Measurements from ENCODE around the gene CMTM1.

CMTM1 gene

GRCh38 chr16:66523861-66524354, 42.3 kb upstream of the CMTM1 start:
- no peaks in the 10 kb centered on the region for H3K9me2 ChIP-seq (replicated peaks; ENCODE audit: insufficient read depth, low read length)
- H3K4me3 ChIP-seq (ENCODE audit: low read length), result no peak overlapping the region
- TF ChIP-seq EZH2phosphoT487 (IDR thresholded peaks at IDR 0.05; ENCODE audit: low read length) (no peak), EZH2 (optimal IDR thresholded peaks at IDR 0.05; ENCODE audit: low read depth, low read length) (no peak)
- TF ChIP-seq, protein P1, sequence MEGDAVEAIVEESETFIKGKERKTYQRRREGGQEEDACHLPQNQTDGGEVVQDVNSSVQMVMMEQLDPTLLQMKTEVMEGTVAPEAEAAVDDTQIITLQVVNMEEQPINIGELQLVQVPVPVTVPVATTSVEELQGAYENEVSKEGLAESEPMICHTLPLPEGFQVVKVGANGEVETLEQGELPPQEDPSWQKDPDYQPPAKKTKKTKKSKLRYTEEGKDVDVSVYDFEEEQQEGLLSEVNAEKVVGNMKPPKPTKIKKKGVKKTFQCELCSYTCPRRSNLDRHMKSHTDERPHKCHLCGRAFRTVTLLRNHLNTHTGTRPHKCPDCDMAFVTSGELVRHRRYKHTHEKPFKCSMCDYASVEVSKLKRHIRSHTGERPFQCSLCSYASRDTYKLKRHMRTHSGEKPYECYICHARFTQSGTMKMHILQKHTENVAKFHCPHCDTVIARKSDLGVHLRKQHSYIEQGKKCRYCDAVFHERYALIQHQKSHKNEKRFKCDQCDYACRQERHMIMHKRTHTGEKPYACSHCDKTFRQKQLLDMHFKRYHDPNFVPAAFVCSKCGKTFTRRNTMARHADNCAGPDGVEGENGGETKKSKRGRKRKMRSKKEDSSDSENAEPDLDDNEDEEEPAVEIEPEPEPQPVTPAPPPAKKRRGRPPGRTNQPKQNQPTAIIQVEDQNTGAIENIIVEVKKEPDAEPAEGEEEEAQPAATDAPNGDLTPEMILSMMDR (IDR thresholded peaks at IDR 0.05; ENCODE audit: low read length), result no peak
- peak; percentile 90 for DNase-seq
- H3K27ac ChIP-seq (ENCODE audit: low read length), result peak overlapping the region; percentile 92
- no peaks in the 10 kb centered on the region for H3K9me3 ChIP-seq (replicated peaks; ENCODE audit: insufficient read depth, low read length)
- H3K79me2 ChIP-seq (ENCODE audit: low read length), result peaks cover 17% of the 10 kb centered on the region
- H3K4me2 ChIP-seq (ENCODE audit: low read depth, low read length), result peak overlapping the region; percentile 77; the same call in 1 of the 2 replicates
- peaks cover 72% of the 10 kb centered on the region for H3K4me1 ChIP-seq (ENCODE audit: low read length)
- peak overlapping the region; percentile 66 for H3K9ac ChIP-seq (ENCODE audit: low read length)
- no peak overlapping the region for H2AFZ ChIP-seq (ENCODE audit: low read length)
- H3K27me3 ChIP-seq (replicated peaks; ENCODE audit: insufficient read depth, low read length), result no peaks in the 10 kb centered on the region
- no peaks in the 10 kb centered on the region for H4K20me1 ChIP-seq (ENCODE audit: insufficient read depth, low read length)
- peaks cover 54% of the 10 kb centered on the region for H3F3A ChIP-seq (ENCODE audit: insufficient read depth, low read length)
- no peaks in the 10 kb centered on the region for H3K36me3 ChIP-seq (replicated peaks; ENCODE audit: insufficient read depth, low read length)

GRCh38 chr16:66524601-66525164, 41.6 kb upstream of the CMTM1 start:
- H3K9me2 ChIP-seq (replicated peaks; ENCODE audit: insufficient read depth, low read length), result no peaks in the 10 kb centered on the region

GRCh38 chr16:66525396-66526180, 40.7 kb upstream of the CMTM1 start:
- Histone ChIP-seq H3K4me3 (ENCODE audit: low read length) (no peak overlapping the region), H2AFZ (ENCODE audit: low read length) (no peak overlapping the region), H3K9ac (ENCODE audit: low read length) (peak overlapping the region; percentile 66), H3K27ac (ENCODE audit: low read length) (peak overlapping the region; percentile 92), H3K9me3 (replicated peaks; ENCODE audit: insufficient read depth, low read length) (no peaks in the 10 kb centered on the region), H3K4me2 (ENCODE audit: low read depth, low read length) (peak overlapping the region; percentile 52), H3K4me1 (ENCODE audit: low read length) (peaks cover 60% of the 10 kb centered on the region), H4K20me1 (ENCODE audit: insufficient read depth, low read length) (no peaks in the 10 kb centered on the region), H3K9me2 (replicated peaks; ENCODE audit: insufficient read depth, low read length) (no peaks in the 10 kb centered on the region), H3K79me2 (ENCODE audit: low read length) (peaks cover 9% of the 10 kb centered on the region), H3K27me3 (replicated peaks; ENCODE audit: insufficient read depth, low read length) (no peaks in the 10 kb centered on the region), H3F3A (ENCODE audit: insufficient read depth, low read length) (peaks cover 47% of the 10 kb centered on the region), H3K36me3 (replicated peaks; ENCODE audit: insufficient read depth, low read length) (no peaks in the 10 kb centered on the region)
- TF ChIP-seq, protein P1 (IDR thresholded peaks at IDR 0.05; ENCODE audit: low read length), result no peak
- no peak for TF ChIP-seq EZH2 (optimal IDR thresholded peaks at IDR 0.05; ENCODE audit: low read depth, low read length)
- no peak for TF ChIP-seq EZH2phosphoT487 (IDR thresholded peaks at IDR 0.05; ENCODE audit: low read length)
- no peak for DNase-seq

More at GRCh38 chr16:66524601-66525164, 41.6 kb upstream of the CMTM1 start:
- no peak overlapping the region; the same call in 1 of the 2 replicates for H3K4me3 ChIP-seq (ENCODE audit: low read length)
- H3K9me3 ChIP-seq (replicated peaks; ENCODE audit: insufficient read depth, low read length), result no peaks in the 10 kb centered on the region
- H3F3A ChIP-seq (ENCODE audit: insufficient read depth, low read length), result peaks cover 54% of the 10 kb centered on the region
- H3K79me2 ChIP-seq (ENCODE audit: low read length), result peaks cover 13% of the 10 kb centered on the region
- no peak overlapping the region for H2AFZ ChIP-seq (ENCODE audit: low read length)
- no peaks in the 10 kb centered on the region for H4K20me1 ChIP-seq (ENCODE audit: insufficient read depth, low read length)
- no peaks in the 10 kb centered on the region for H3K27me3 ChIP-seq (replicated peaks; ENCODE audit: insufficient read depth, low read length)
- peak overlapping the region; percentile 92 for H3K27ac ChIP-seq (ENCODE audit: low read length)
- peaks cover 69% of the 10 kb centered on the region for H3K4me1 ChIP-seq (ENCODE audit: low read length)
- peak overlapping the region; percentile 52 for H3K4me2 ChIP-seq (ENCODE audit: low read depth, low read length)
- DNase-seq, result peak; percentile 90
- H3K9ac ChIP-seq (ENCODE audit: low read length), result peak overlapping the region; percentile 66
- TF ChIP-seq EZH2 (optimal IDR thresholded peaks at IDR 0.05; ENCODE audit: low read depth, low read length) (no peak), EZH2phosphoT487 (IDR thresholded peaks at IDR 0.05; ENCODE audit: low read length) (no peak)
- TF ChIP-seq, protein P1 (IDR thresholded peaks at IDR 0.05; ENCODE audit: low read length), result peak; percentile 47
- no peaks in the 10 kb centered on the region for H3K36me3 ChIP-seq (replicated peaks; ENCODE audit: insufficient read depth, low read length)
